Measurements from ENCODE around the gene VASP.

DNA sequence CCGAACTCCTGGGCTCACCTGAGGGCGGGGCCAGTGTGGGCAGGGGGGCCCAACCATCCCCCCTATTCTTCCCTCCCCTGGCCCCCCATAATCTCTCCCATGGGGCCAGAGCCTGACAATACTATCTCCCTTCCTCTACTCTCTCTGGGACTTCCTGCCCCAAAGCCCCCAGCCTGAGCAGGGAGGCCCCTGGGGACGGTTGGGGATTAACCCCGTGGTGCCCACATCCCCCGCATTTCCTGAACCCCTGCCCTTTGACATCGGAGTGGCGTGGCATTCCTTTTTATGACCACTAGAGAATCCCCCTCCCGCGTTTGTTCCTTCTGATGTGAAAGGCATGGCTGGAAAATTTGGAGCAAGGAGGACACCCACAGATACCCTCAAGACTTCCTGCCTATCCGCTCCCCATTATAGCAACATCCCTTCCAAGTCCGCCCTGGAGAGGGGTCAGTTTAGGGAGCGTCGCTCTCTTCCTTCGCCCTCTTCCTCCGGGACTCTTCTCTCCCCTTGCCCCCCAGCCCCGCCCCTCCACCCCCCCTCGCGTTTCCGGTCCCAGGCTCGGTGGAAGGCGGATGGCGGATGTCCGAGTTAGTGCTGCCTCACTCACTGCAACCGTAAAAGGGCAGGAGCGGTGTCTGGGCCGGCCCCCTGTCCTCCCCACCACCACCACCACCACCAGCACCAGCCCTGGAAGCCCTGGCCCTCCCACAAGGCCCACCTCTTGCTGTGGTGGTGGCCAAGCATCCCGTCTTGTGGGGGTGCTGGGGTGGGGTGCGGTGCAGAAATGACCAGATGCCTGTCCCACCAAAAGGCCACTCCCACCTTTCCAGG is 1.8 kb downstream of the VASP start:
- TF ChIP-seq EZH2 (IDR thresholded peaks at IDR 0.05; ENCODE audit: borderline replicate concordance, low read depth, low read length, poor library complexity, severe bottlenecking) = no peak
- TF ChIP-seq, protein P1, sequence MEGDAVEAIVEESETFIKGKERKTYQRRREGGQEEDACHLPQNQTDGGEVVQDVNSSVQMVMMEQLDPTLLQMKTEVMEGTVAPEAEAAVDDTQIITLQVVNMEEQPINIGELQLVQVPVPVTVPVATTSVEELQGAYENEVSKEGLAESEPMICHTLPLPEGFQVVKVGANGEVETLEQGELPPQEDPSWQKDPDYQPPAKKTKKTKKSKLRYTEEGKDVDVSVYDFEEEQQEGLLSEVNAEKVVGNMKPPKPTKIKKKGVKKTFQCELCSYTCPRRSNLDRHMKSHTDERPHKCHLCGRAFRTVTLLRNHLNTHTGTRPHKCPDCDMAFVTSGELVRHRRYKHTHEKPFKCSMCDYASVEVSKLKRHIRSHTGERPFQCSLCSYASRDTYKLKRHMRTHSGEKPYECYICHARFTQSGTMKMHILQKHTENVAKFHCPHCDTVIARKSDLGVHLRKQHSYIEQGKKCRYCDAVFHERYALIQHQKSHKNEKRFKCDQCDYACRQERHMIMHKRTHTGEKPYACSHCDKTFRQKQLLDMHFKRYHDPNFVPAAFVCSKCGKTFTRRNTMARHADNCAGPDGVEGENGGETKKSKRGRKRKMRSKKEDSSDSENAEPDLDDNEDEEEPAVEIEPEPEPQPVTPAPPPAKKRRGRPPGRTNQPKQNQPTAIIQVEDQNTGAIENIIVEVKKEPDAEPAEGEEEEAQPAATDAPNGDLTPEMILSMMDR (conservative IDR thresholded peaks at IDR 0.05; ENCODE audit: low read depth, low read length) = no peak

Data from A673 (cell line).